ENCODE measurements around the gene ZNF581. TPM values are rescaled to one million over a fixed set of nuclear protein-coding genes. Genes with fewer than 3 reads are reported as not detected.

Gene ZNF581
- total RNA-seq, 2 donors from 2014 or later: 16.0 to 20.3 TPM

DNA sequence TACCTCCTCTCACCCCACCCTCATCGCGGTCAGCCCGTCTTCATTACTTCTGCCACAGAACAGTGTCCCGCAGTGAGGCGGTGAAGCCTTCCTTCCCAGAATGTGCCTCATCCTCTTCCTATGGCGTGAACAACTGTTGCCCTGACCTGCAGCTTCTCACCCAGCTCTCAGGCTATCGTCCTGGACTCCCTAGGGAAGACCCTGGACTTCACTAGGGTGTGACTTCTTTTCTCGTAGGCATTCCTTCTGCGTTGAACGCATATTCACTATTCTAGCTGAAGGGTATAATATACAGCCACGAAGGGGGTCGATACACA is 37.0 kb upstream of the ZNF581 start:
- no peak for DNase-seq
- H3K27ac ChIP-seq: peak overlapping the region; percentile 96
- H3K9me3 ChIP-seq: no peaks in the 10 kb centered on the region
- H3K9ac ChIP-seq (ENCODE audit: low read depth in 2 of 2, low read length in 2 of 2): peak overlapping the region; percentile 95
- peak overlapping the region; percentile 76 for H3K4me3 ChIP-seq
- TF ChIP-seq, protein P1, sequence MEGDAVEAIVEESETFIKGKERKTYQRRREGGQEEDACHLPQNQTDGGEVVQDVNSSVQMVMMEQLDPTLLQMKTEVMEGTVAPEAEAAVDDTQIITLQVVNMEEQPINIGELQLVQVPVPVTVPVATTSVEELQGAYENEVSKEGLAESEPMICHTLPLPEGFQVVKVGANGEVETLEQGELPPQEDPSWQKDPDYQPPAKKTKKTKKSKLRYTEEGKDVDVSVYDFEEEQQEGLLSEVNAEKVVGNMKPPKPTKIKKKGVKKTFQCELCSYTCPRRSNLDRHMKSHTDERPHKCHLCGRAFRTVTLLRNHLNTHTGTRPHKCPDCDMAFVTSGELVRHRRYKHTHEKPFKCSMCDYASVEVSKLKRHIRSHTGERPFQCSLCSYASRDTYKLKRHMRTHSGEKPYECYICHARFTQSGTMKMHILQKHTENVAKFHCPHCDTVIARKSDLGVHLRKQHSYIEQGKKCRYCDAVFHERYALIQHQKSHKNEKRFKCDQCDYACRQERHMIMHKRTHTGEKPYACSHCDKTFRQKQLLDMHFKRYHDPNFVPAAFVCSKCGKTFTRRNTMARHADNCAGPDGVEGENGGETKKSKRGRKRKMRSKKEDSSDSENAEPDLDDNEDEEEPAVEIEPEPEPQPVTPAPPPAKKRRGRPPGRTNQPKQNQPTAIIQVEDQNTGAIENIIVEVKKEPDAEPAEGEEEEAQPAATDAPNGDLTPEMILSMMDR (IDR thresholded peaks at IDR 0.05): no peak
- H3K4me1 ChIP-seq: peaks cover 7% of the 10 kb centered on the region
- H3K27me3 ChIP-seq: no peaks in the 10 kb centered on the region
- no peaks in the 10 kb centered on the region for H3K36me3 ChIP-seq
- intact Hi-C loops (cut with DNase I): loop anchor here (5.0 kb wide), 1 partner anchor 89 kb away; no protein-coding TSS in a partner anchor

DNA sequence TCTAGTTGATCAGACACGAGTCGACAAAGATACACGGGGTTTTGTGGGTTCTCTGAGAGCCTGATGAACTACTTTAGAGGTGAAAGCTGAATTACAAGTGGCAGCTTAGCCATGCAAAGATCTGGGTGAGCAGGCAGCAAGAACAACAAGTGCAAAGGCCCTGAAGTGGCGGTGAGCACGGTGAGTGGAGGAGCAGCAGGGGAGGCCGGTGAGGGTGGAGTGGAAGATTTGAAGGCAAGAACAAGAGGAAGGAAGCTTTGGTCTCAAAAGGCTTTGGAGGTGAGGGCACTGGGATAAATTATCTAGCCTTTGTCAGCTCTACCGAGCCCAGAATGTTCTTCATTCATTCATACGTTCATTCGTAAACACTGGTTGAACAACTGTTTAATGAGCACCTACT is 36.6 kb upstream of the ZNF581 start:
- H3K4me3 ChIP-seq: peak overlapping the region; percentile 76
- DNase-seq: no peak

DNA sequence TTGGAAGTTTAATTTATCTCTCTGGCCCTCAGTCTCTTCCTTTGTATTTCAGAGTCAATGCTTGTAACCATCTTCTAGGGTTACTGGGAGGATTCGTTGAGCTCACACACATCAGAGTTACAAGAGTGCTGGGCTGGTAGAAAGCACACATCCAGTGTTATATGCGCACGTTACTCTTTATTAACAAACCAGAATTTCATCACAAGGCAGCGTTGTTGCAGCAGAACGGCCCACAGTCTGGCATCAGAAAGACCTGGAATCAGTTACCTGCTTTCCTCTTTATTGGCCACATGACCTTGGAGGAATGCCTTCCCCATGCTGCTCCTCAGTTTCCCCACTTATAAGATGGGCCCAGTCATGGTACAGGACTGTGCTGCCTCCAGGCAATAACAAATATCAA is 34.1 kb upstream of the ZNF581 start:
- Histone ChIP-seq H3K27ac (no peak overlapping the region), H3K4me1 (peaks cover 7% of the 10 kb centered on the region), H3K4me3 (no peak overlapping the region), H3K27me3 (no peaks in the 10 kb centered on the region), H3K36me3 (no peaks in the 10 kb centered on the region), H3K9me3 (no peaks in the 10 kb centered on the region), H3K9ac (ENCODE audit: low read depth in 2 of 2, low read length in 2 of 2) (no peak overlapping the region)
- TF ChIP-seq, protein P1 (IDR thresholded peaks at IDR 0.05): no peak
- DNase-seq: no peak
- intact Hi-C loops (cut with DNase I): loop anchor here (5.0 kb wide), 1 partner anchor 92 kb away; no protein-coding TSS in a partner anchor

More for the DNA sequence above, 36.6 kb upstream of the ZNF581 start:
- TF ChIP-seq, protein P1 (IDR thresholded peaks at IDR 0.05): no peak
- intact Hi-C loops (cut with DNase I): loop anchor here (5.0 kb wide), 1 partner anchor 90 kb away; no protein-coding TSS in a partner anchor
- Histone ChIP-seq H3K36me3 (no peaks in the 10 kb centered on the region), H3K9ac (ENCODE audit: low read depth in 2 of 2, low read length in 2 of 2) (peak overlapping the region in 1 of 2 donors; percentile 95), H3K4me1 (peaks cover 7% of the 10 kb centered on the region), H3K27ac (no peak overlapping the region), H3K9me3 (no peaks in the 10 kb centered on the region), H3K27me3 (no peaks in the 10 kb centered on the region)

DNA sequence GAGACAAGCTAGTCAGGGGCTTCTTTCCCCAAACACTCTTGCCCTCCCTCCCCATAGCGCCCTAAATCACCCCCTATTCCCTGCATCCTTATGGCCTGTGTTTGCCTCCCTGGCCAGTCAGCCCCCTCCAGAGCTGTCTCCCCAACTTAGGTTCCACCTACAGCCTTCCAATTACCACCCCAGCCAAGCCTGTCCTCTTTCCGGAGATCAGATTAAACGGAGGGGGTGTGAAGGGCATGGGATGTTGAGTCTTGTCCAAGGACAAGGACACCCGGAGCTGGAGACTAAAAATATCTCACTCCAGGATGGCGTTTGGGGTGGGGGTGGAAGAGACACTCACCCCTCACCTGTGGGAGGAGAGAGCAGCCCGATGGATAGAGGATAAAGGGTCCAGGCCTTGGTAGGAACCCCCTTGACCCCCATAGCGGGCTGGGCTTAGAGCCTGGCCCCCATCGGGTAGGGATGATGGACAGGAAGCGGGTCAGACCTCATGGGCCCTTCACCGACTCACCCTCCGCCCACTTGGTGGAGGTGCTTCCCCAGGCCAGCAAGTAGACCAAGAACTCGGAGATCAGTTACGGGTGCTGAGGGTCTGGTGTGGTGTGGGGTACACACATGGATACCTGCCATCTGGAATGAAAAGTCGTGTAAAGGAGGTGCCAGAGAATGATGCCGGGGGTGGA is 32.0 kb upstream of the ZNF581 start:
- peaks cover 5% of the 10 kb centered on the region for H3K4me1 ChIP-seq
- intact Hi-C loops (cut with DNase I): no loop called here

DNA sequence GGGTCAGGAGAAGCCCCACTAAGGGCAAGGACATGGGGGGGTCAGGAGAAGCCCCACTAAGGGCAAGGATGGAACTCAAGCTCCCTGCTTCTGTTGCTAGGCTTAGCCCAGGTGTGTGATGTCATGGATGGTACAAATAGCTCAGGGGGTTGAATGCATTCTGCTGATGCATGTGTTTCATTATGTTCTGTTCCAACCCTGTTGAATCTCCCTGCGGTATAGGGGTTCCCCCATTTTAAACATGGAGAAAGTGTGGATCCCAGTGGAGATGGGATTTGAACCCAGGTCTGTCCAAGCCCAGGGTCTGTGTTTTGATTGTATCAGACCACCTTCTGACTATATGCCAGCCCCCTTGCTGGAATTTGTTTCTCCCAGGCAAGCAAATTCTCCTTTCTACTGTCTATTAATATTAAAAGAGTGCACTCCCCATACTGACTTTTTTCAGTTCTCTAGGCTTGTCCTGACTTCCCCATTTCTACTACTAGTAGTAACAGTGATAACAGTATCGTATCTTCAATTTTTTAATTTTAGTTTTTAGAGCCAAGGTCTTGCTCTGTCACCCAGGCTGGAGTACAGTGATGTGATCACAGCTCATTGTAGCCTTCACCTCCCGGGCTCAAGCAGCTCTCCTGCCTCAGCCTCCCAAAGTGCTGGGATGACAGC is 31.3 kb upstream of the ZNF581 start:
- Histone ChIP-seq H3K4me3 (no peak overlapping the region), H3K4me1 (no peaks in the 10 kb centered on the region), H3K36me3 (no peaks in the 10 kb centered on the region), H3K9ac (ENCODE audit: low read depth in 2 of 2, low read length in 2 of 2) (no peak overlapping the region), H3K27ac (no peak overlapping the region), H3K9me3 (no peaks in the 10 kb centered on the region), H3K27me3 (no peaks in the 10 kb centered on the region)
- no peak for DNase-seq
- intact Hi-C loops (cut with DNase I): no loop called here
- TF ChIP-seq, protein P1 (IDR thresholded peaks at IDR 0.05): no peak

More for the DNA sequence above, 32.0 kb upstream of the ZNF581 start:
- no peak overlapping the region for H3K9ac ChIP-seq (ENCODE audit: low read depth in 2 of 2, low read length in 2 of 2)
- no peak overlapping the region for H3K27ac ChIP-seq
- TF ChIP-seq, protein P1 (IDR thresholded peaks at IDR 0.05): no peak
- no peak overlapping the region for H3K4me3 ChIP-seq
- no peaks in the 10 kb centered on the region for H3K36me3 ChIP-seq
- no peaks in the 10 kb centered on the region for H3K9me3 ChIP-seq
- no peak for DNase-seq
- no peaks in the 10 kb centered on the region for H3K27me3 ChIP-seq
